HCT116 (cell line): ENCODE data around the gene ZIC4. TPM values are rescaled to one million over a fixed set of nuclear protein-coding genes. Genes with fewer than 3 reads are reported as not detected.

Experiments
- ATAC-seq: fragments of 200-7000 bp; cut with Tn5 transposase; 2 replicates; pipeline ENCODE4 v1.9.1; 2020; ENCODE audit warnings: mild to moderate bottlenecking, moderate library complexity
- BruUV-seq: library from RNA; stranded (reverse); fragments of 400-500 nt; replicated peaks from 2 replicates; lab custom pipeline; 2021; lab: Mats Ljungman, UMichigan
- CTCF ChIA-PET: fragments of 300-600 bp; sonication (Branson Sonifier 250); formaldehyde crosslinking; loops from one replicate; lab custom pipeline; 2021; ENCODE audit warnings: antibody characterized with exemption; lab: Charles Lee
- POLR2A ChIA-PET: fragments of 300-600, 350-600 bp; sonication (Branson Sonifier 250); formaldehyde crosslinking; loops from one replicate; lab custom pipeline; 2021; ENCODE audit warnings: antibody characterized with exemption; lab: Charles Lee
- RAD21 ChIA-PET, 2 experiments: fragments of 300-600 bp; sonication (Branson Sonifier 250); formaldehyde crosslinking; loops; one replicate each; lab custom pipeline; 2023; ENCODE audit warnings: low total read pairs in 2 of 2; ENCODE audit not compliant: uncharacterized antibody in 2 of 2, unreplicated experiment in 2 of 2, low non-redundant PET in 1 of 2; lab: Charles Lee
- DNase-seq: peaks from one replicate; pipeline ENCODE4 v3.0.0-alpha.2; 2010; ENCODE audit warnings: low read depth, low spot score
- H2AFZ ChIP-seq: fragments of 200-600 bp; shearing (Covaris generic), sonication (generic); 2 replicates; pipeline ENCODE4 v1.6.1; 2017; ENCODE audit warnings: low read depth, mixed run types, mixed read lengths, antibody characterized with exemption, low read length; ENCODE audit not compliant: poor library complexity, severe bottlenecking
- H3K27ac ChIP-seq: 2 replicates; pipeline ENCODE4 v1.5.1; 2012; ENCODE audit warnings: low read depth, low read length
- H3K27me3 ChIP-seq: fragments of 200-600 bp; sonication (generic); 2 replicates; pipeline ENCODE4 v1.6.1; 2016; ENCODE audit warnings: mixed run types, low read length, mixed read lengths; ENCODE audit not compliant: insufficient read depth
- H3K36me3 ChIP-seq, 2 experiments: fragments of 200-500 bp in 1 of 2; fragments of 200-600 bp in 1 of 2; sonication (Bioruptor generic) in 1 of 2; sonication (generic) in 1 of 2; 2 replicates each; pipeline versions ENCODE4 v1.5.1 to v1.6.1; 2014 to 2016; ENCODE audit warnings: low read length in 2 of 2, inconsistent platforms in 1 of 2, mixed read lengths in 1 of 2, mixed run types in 1 of 2; ENCODE audit not compliant: insufficient read depth in 2 of 2, control insufficient read depth in 1 of 2
- H3K4me1 ChIP-seq, 2 experiments: fragments of 200-600 bp in 1 of 2; sonication (generic) in 1 of 2; 2 replicates each; pipeline versions ENCODE4 v1.5.1 to v1.6.1; 2012 to 2017; ENCODE audit warnings: low read length in 2 of 2, inconsistent platforms in 1 of 2, mild to moderate bottlenecking in 1 of 2, mixed read lengths in 1 of 2, mixed run types in 1 of 2, moderate library complexity in 1 of 2; ENCODE audit not compliant: insufficient read depth in 2 of 2, control insufficient read depth in 1 of 2
- H3K4me2 ChIP-seq: fragments of 200-600 bp; sonication (generic); 2 replicates; pipeline ENCODE4 v1.6.1; 2017; ENCODE audit warnings: mixed run types, low read length, mixed read lengths
- H3K4me3 ChIP-seq, 2 experiments: fragments of 200-600 bp in 1 of 2; sonication (generic) in 1 of 2; replicated peaks in 1 of 2; 2 replicates each; pipeline ENCODE4 v1.5.1; 2011 to 2016; ENCODE audit warnings: low read length in 2 of 2, control low read depth in 1 of 2, low read depth in 1 of 2, mild to moderate bottlenecking in 1 of 2, mixed read lengths in 1 of 2, mixed run types in 1 of 2
- H3K79me2 ChIP-seq: fragments of 200-600 bp; sonication (generic); 2 replicates; pipeline ENCODE4 v1.6.1; 2017; ENCODE audit warnings: mild to moderate bottlenecking, mixed run types, low read length, moderate library complexity, mixed read lengths; ENCODE audit not compliant: insufficient read depth
- H3K9ac ChIP-seq: fragments of 200-600 bp; sonication (generic); 2 replicates; pipeline ENCODE4 v1.6.1; 2016; ENCODE audit warnings: low read length, mixed read lengths
- H3K9me2 ChIP-seq: fragments of 200-600 bp; sonication (generic), shearing (Covaris generic); 2 replicates; pipeline ENCODE4 v1.6.1; 2017; ENCODE audit warnings: mixed run types, mild to moderate bottlenecking, moderate library complexity; ENCODE audit not compliant: insufficient read depth
- H3K9me3 ChIP-seq, 2 experiments: fragments of 200-500 bp in 1 of 2; fragments of 200-600 bp in 1 of 2; sonication (Bioruptor generic) in 1 of 2; sonication (generic) in 1 of 2; 2 replicates each; pipeline ENCODE4 v1.6.1; 2014 to 2017; ENCODE audit warnings: low read length in 2 of 2, mixed read lengths in 2 of 2, inconsistent platforms in 1 of 2, low read depth in 1 of 2, mild to moderate bottlenecking in 1 of 2, mixed run types in 1 of 2, moderate library complexity in 1 of 2; ENCODE audit not compliant: control insufficient read depth in 1 of 2, insufficient read depth in 1 of 2
- H4K20me1 ChIP-seq: fragments of 200-600 bp; sonication (generic), shearing (Covaris generic); 2 replicates; pipeline ENCODE4 v1.6.1; 2017; ENCODE audit warnings: mixed run types, mild to moderate bottlenecking, moderate library complexity; ENCODE audit not compliant: insufficient read depth
- CEBPB ChIP-seq: IDR thresholded peaks from 2 replicates; pipeline ENCODE4 v1.6.1; 2012; ENCODE audit warnings: low read depth
- EZH2 ChIP-seq: fragments of 200-600 bp; sonication (generic); IDR thresholded peaks from 2 replicates; pipeline ENCODE4 v1.6.1; 2017; ENCODE audit warnings: antibody characterized with exemption, mixed run types
- FOSL1 ChIP-seq: IDR thresholded peaks from 2 replicates; pipeline ENCODE4 v1.6.1; 2012; ENCODE audit warnings: low read depth
- TCF7L2 ChIP-seq: IDR thresholded peaks from 2 replicates; pipeline ENCODE4 v1.7.0; 2011; ENCODE audit warnings: borderline replicate concordance, inconsistent platforms; ENCODE audit not compliant: insufficient read depth, insufficient read length; ENCODE audit errors: extremely low read depth
- ZFX ChIP-seq: fragments of 450-650 bp; IDR thresholded peaks from 2 replicates; pipeline ENCODE4 v1.6.1; 2017
- ZNF274 ChIP-seq: fragments of 200-500 bp; sonication (Bioruptor generic); IDR thresholded peaks from 2 replicates; pipeline ENCODE4 v1.6.1; 2014; ENCODE audit warnings: mild to moderate bottlenecking, low read depth, low read length, inconsistent platforms
- intact Hi-C: fragments of 100-400 bp; cut with micrococcal nuclease; formaldehyde crosslinking; loops from 2 replicates; pipeline ENCODE4 v1.10.0; 2022
- total RNA-seq: library from RNA; stranded (reverse); gene quantifications from one replicate; pipeline ENCODE4 v1.2.1, GENCODE V29; 2021; ENCODE audit not compliant: unreplicated experiment
- TF ChIP-seq, protein P1 (sequence below): IDR thresholded peaks from 2 replicates; pipeline ENCODE4 v1.6.1; 2012
- TF ChIP-seq, protein P2 (sequence below): IDR thresholded peaks from 2 replicates; pipeline ENCODE4 v1.6.1; 2011; ENCODE audit warnings: mild to moderate bottlenecking, low read length, moderate library complexity; ENCODE audit not compliant: insufficient replicate concordance; ENCODE audit errors: extremely low read depth
- TF ChIP-seq, protein P3 (sequence below), 3 experiments: fragments of 200-600 bp in 1 of 3; sonication (generic) in 1 of 3; IDR thresholded peaks in 2 of 3; conservative IDR thresholded peaks in 1 of 3; 2 replicates each; pipeline ENCODE4 v1.5.1; 2012 to 2017; ENCODE audit warnings: low read depth in 2 of 3, low read length in 2 of 3, antibody characterized with exemption in 1 of 3, borderline replicate concordance in 1 of 3, control low read depth in 1 of 3, mild to moderate bottlenecking in 1 of 3, mixed read lengths in 1 of 3, mixed run types in 1 of 3, moderate library complexity in 1 of 3; ENCODE audit not compliant: insufficient read depth in 1 of 3

Gene ZIC4
- total RNA-seq, 1 experiment from 2014 or later = not detected

DNA sequence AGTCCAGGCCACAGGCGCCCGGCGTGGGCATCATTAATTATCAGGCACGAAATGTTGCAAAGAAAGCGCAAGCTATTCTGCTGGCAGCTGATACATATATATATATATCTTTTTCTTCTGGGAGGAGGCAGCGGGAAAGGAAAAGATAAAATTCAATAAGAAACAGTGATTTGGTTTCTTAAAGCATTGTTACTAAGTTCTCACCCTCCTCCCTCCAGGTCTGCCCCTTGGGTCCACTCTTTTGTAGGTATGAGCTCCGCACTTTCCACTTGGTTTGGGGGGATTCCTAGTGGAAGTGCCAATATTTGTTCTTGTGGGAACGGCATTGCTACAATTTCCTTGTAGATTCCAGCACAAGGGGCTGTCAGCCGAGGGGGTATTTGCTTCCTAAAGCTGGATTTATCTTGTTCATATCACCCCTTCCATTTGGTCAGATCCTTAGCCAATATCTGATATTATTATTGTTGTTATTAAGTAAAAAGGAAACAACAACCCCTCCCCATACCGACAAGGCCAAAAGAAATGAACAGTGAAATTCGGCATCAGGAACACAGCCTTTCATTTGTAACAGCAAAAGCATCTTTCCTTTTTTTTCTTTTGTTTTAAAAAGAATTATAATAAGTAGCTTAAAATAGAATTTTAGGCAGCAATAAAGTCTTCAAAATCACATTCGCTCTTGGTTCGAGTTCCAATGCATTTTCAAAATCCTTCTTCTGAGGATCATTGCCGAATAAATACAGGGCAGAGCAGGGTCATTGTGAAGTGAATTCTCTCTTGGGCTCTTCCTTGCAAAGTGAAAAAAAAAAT, 18.4 kb upstream of the ZIC4 start (continued):
- TF ChIP-seq, protein P1, sequence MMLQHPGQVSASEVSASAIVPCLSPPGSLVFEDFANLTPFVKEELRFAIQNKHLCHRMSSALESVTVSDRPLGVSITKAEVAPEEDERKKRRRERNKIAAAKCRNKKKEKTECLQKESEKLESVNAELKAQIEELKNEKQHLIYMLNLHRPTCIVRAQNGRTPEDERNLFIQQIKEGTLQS = no peak
- TF ChIP-seq CEBPB = no peak
- no peak for TF ChIP-seq FOSL1
- TF ChIP-seq, all 23 proteins: peak for 0

DNA sequence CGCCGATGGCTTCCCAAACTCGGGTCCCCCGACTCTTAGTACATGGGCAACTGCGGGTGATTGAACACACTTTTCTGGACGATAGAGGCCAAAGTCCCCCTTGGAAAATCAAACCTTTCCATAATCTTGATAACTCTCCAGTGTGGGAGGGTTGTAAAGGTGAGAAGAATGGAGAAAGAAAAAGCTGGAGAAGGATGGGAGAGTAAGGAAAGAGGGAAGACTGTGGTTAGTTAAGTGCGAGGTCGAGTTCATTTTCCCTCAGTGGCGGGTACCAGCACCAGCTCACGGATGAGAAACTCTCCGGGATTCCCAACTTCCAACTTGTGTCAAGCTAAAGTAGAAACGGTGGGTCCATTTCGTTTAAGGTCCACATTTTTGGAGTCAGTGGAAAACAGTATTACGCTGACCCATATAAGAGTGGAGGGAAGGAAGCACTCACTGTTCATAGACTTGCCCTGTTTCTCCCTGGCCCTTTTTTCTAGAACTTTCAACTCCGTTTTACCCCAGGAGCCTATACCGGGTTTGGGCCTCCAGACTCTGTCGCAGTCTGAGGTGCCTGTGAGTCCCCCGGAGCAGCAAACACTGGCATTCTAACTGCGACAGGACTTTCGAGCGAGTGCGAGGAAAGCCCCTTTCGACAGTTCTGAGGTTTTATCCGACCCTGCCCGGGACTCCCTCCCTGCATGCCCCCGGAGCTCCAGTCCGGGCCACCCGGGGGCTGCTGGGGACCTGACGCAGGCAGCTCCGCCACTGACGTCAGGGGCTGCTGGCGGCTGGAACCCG, 17.6 kb upstream of the ZIC4 start:
- DNase-seq (no peak), ATAC-seq (no peak)
- Histone ChIP-seq H3K9me2 (no peaks in the 10 kb centered on the region), H3K9ac (no peak overlapping the region), H4K20me1 (no peaks in the 10 kb centered on the region), H3K4me2 (no peak overlapping the region), H3K4me3 (no peak overlapping the region), H2AFZ (no peak overlapping the region), H3K27ac (no peak overlapping the region), H3K79me2 (no peaks in the 10 kb centered on the region), H3K36me3 (no peaks in the 10 kb centered on the region), H3K4me1 (no peaks in the 10 kb centered on the region), H3K9me3 (no peaks in the 10 kb centered on the region), H3K27me3 (no peaks in the 10 kb centered on the region)
- RAD21 ChIA-PET = no interaction called here
- no TSS peak for BruUV-seq
- intact Hi-C loops = no loop called here
- POLR2A ChIA-PET = no interaction called here
- CTCF ChIA-PET = no interaction called here
- no peak for TF ChIP-seq ZNF274
- TF ChIP-seq, protein P2, sequence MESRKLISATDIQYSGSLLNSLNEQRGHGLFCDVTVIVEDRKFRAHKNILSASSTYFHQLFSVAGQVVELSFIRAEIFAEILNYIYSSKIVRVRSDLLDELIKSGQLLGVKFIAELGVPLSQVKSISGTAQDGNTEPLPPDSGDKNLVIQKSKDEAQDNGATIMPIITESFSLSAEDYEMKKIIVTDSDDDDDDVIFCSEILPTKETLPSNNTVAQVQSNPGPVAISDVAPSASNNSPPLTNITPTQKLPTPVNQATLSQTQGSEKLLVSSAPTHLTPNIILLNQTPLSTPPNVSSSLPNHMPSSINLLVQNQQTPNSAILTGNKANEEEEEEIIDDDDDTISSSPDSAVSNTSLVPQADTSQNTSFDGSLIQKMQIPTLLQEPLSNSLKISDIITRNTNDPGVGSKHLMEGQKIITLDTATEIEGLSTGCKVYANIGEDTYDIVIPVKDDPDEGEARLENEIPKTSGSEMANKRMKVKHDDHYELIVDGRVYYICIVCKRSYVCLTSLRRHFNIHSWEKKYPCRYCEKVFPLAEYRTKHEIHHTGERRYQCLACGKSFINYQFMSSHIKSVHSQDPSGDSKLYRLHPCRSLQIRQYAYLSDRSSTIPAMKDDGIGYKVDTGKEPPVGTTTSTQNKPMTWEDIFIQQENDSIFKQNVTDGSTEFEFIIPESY = no peak
- TF ChIP-seq CEBPB = no peak
- TF ChIP-seq, protein P3, sequence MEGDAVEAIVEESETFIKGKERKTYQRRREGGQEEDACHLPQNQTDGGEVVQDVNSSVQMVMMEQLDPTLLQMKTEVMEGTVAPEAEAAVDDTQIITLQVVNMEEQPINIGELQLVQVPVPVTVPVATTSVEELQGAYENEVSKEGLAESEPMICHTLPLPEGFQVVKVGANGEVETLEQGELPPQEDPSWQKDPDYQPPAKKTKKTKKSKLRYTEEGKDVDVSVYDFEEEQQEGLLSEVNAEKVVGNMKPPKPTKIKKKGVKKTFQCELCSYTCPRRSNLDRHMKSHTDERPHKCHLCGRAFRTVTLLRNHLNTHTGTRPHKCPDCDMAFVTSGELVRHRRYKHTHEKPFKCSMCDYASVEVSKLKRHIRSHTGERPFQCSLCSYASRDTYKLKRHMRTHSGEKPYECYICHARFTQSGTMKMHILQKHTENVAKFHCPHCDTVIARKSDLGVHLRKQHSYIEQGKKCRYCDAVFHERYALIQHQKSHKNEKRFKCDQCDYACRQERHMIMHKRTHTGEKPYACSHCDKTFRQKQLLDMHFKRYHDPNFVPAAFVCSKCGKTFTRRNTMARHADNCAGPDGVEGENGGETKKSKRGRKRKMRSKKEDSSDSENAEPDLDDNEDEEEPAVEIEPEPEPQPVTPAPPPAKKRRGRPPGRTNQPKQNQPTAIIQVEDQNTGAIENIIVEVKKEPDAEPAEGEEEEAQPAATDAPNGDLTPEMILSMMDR (IDR thresholded peaks at IDR 0.05 in 2 of 3, conservative IDR thresholded peaks at IDR 0.05 in 1 of 3; ENCODE audit: borderline replicate concordance in 1 of 3, insufficient read depth in 1 of 3, low read depth in 2 of 3, low read length in 2 of 3) = no peak
- no peak for TF ChIP-seq EZH2
- no peak for TF ChIP-seq TCF7L2
- no peak for TF ChIP-seq ZFX
- TF ChIP-seq FOSL1 = no peak
